GM12878 (cell line): ENCODE results near the gene GRK5. TPM values are rescaled to one million over a fixed set of nuclear protein-coding genes. Genes with fewer than 3 reads are reported as not detected.

Experiments used
- ATAC-seq: fragments of 200-7000 bp; cut with Tn5 transposase; 3 replicates; pipeline ENCODE4 v1.9.1; 2020; ENCODE audit warnings: mild to moderate bottlenecking, moderate library complexity
- BruUV-seq: library from RNA; stranded (reverse); fragments of 400-500 nt; replicated peaks from 2 replicates; lab custom pipeline; 2021; lab: Mats Ljungman, UMichigan
- CTCF ChIA-PET: fragments of 300-600 bp; sonication (Branson Sonifier 250); formaldehyde crosslinking; extraction: SDS; loops from one replicate; lab custom pipeline; 2021; ENCODE audit warnings: inconsistent platforms; lab: Yijun Ruan, JAX
- POLR2A ChIA-PET: fragments of 350-600 bp; formaldehyde crosslinking; extraction: SDS; loops from one replicate; lab custom pipeline; 2021; ENCODE audit warnings: inconsistent platforms; lab: Charles Lee
- RAD21 ChIA-PET: fragments of 300-600 bp; sonication (Branson Sonifier 250); formaldehyde crosslinking; loops from one replicate; lab custom pipeline; 2023; ENCODE audit warnings: antibody characterized with exemption; ENCODE audit not compliant: unreplicated experiment; lab: Charles Lee
- SMC1A ChIA-PET: fragments of 300-600 bp; sonication (Branson Sonifier 250); formaldehyde crosslinking; loops from one replicate; lab custom pipeline; 2023; ENCODE audit not compliant: unreplicated experiment, uncharacterized antibody; lab: Charles Lee
- DNase-seq: peaks from one replicate; pipeline ENCODE4 v3.0.0-alpha.2; 2011; ENCODE audit warnings: low read depth, low spot score
- FAIRE-seq: peaks from 3 replicates; lab custom pipeline; 2011; peaks lifted over from hg19 to GRCh38; lab: Jason Lieb, UNC
- H2AFZ ChIP-seq: 2 replicates; pipeline ENCODE4 v1.6.0; 2011; ENCODE audit warnings: low read depth, low read length, control low read depth; ENCODE audit not compliant: control insufficient read depth
- H3K27ac ChIP-seq: 2 replicates; pipeline ENCODE4 v1.5.1; 2011; ENCODE audit warnings: control low read depth; ENCODE audit not compliant: control insufficient read depth, insufficient read depth
- H3K27me3 ChIP-seq, 2 experiments: replicated peaks in 1 of 2; 2 replicates each; pipeline versions ENCODE4 v1.6.0 to v1.6.1; 2011; ENCODE audit warnings: low read length in 1 of 2; ENCODE audit not compliant: control insufficient read depth in 2 of 2, insufficient read depth in 2 of 2
- H3K36me3 ChIP-seq, 2 experiments: 2 replicates each; pipeline ENCODE4 v1.5.1; 2011; ENCODE audit warnings: low read length in 1 of 2; ENCODE audit not compliant: control insufficient read depth in 2 of 2, insufficient read depth in 2 of 2
- H3K4me1 ChIP-seq: 2 replicates; pipeline ENCODE4 v1.6.1; 2011; ENCODE audit warnings: mild to moderate bottlenecking, low read length, moderate library complexity, mixed read lengths; ENCODE audit not compliant: control insufficient read depth, insufficient read depth
- H3K4me2 ChIP-seq: 2 replicates; pipeline ENCODE4 v1.6.0; 2011; ENCODE audit warnings: control low read depth; ENCODE audit not compliant: control insufficient read depth, insufficient read depth
- H3K4me3 ChIP-seq: fragments of 200-600 bp; sonication (generic); 2 replicates; pipeline ENCODE4 v1.5.1; 2016
- H3K79me2 ChIP-seq: 2 replicates; pipeline ENCODE4 v1.6.0; 2011; ENCODE audit warnings: low read length; ENCODE audit not compliant: control insufficient read depth, insufficient read depth
- H3K9ac ChIP-seq: 2 replicates; pipeline ENCODE4 v1.8.0; 2011; ENCODE audit warnings: low read length, control low read depth, mixed read lengths; ENCODE audit not compliant: control insufficient read depth, insufficient read depth
- H3K9me3 ChIP-seq: replicated peaks from 3 replicates; pipeline ENCODE4 v1.5.1; 2011; ENCODE audit warnings: mild to moderate bottlenecking, low read length; ENCODE audit not compliant: control insufficient read depth, insufficient read depth
- H4K20me1 ChIP-seq: 2 replicates; pipeline ENCODE4 v1.6.0; 2011; ENCODE audit not compliant: control insufficient read depth, insufficient read depth
- ATF2 ChIP-seq: IDR thresholded peaks from 2 replicates; pipeline ENCODE4 v1.6.1; 2012; ENCODE audit warnings: low read length, inconsistent platforms
- BACH1 ChIP-seq: fragments of 450-650 bp; IDR thresholded peaks from 2 replicates; pipeline ENCODE4 v1.6.1; 2017; ENCODE audit warnings: mild to moderate bottlenecking, borderline replicate concordance
- CREM ChIP-seq: IDR thresholded peaks from 2 replicates; pipeline ENCODE4 v1.6.1; 2014; ENCODE audit warnings: antibody characterized with exemption, low read depth
- DPF2 ChIP-seq: fragments of 450-650 bp; IDR thresholded peaks from 2 replicates; pipeline ENCODE4 v1.6.1; 2017; ENCODE audit warnings: mild to moderate bottlenecking
- POU2F2 ChIP-seq: IDR thresholded peaks from 3 replicates; pipeline ENCODE4 v1.6.1; 2011; ENCODE audit warnings: low read depth, mild to moderate bottlenecking, low read length, borderline replicate concordance
- SMARCA5 ChIP-seq: fragments of 450-650 bp; IDR thresholded peaks from 2 replicates; pipeline ENCODE4 v1.6.1; 2017; ENCODE audit warnings: mild to moderate bottlenecking
- TAF1 ChIP-seq: IDR thresholded peaks from 2 replicates; pipeline ENCODE4 v1.6.1; 2011; ENCODE audit warnings: mild to moderate bottlenecking, low read depth, low read length, borderline replicate concordance
- USF1 ChIP-seq: IDR thresholded peaks from 2 replicates; pipeline ENCODE4 v1.6.1; 2011; ENCODE audit warnings: borderline replicate concordance, low read depth, mild to moderate bottlenecking, moderate library complexity, mixed read lengths, low read length; ENCODE audit not compliant: insufficient read depth; ENCODE audit errors: extremely low read length
- WRNIP1 ChIP-seq: IDR thresholded peaks from 2 replicates; pipeline ENCODE4 v1.6.1; 2011; ENCODE audit warnings: low read depth, low read length, improper control_type of control experiment, borderline replicate concordance
- WGBS: methylation state at CpG from one replicate; pipeline ENCODE4 v1.1.6; 2016; ENCODE audit warnings: low lambda C conversion rate; ENCODE audit not compliant: insufficient replicate concordance, insufficient coverage; ENCODE audit errors: missing lambda C conversion rate; 5-methylcytosine and 5-hydroxymethylcytosine counted together
- in situ Hi-C: fragments of 300-500 bp; cut with MboI; formaldehyde crosslinking; loops from 9 replicates; pipeline ENCODE4 v1.14.3; 2018; ENCODE audit warnings: mixed read lengths
- intact Hi-C: fragments of 100-400 bp; cut with micrococcal nuclease; formaldehyde crosslinking; loops from one replicate; pipeline ENCODE4 v1.14.2; 2022; ENCODE audit not compliant: unreplicated experiment
- polyA plus RNA-seq, 11 experiments: library from polyadenylated mRNA; depleted of rRNA in 4 of 11; unstranded in 6 of 11; stranded (reverse) in 5 of 11; fragments of >200 nt; fragmentation: Nextera tagmentation in 4 of 11; fragmentation: Illumina TruSeq in 1 of 11; extraction: Ambion mirVana in 4 of 11; extraction: Trizol in 1 of 11; gene quantifications; 1 replicate in 1 of 11; 2 replicates in 10 of 11; pipeline versions ENCODE4 v1.2.1 to v1.2.3, GENCODE V29; 2011 to 2016; ENCODE audit warnings: inconsistent platforms in 2 of 11, missing spikeins in 2 of 11, low read depth in 1 of 11
- total RNA-seq, 4 experiments: library from RNA; depleted of rRNA in 3 of 4; stranded (reverse); fragments of >200 nt in 3 of 4; fragmentation: Illumina TruSeq in 1 of 4; extraction: Trizol in 1 of 4; gene quantifications; 2 replicates each; pipeline versions ENCODE4 v1.2.1 to v1.2.3, GENCODE V29; 2013 to 2021
- TF ChIP-seq, protein P1 (sequence below): IDR thresholded peaks from 2 replicates; pipeline ENCODE4 v1.6.1; 2012; ENCODE audit warnings: improper control_type of control experiment, low read depth, low read length; ENCODE audit not compliant: insufficient replicate concordance
- TF ChIP-seq, protein P2 (sequence below): fragments of 450-650 bp; IDR thresholded peaks from 2 replicates; pipeline ENCODE4 v1.6.1; 2017; ENCODE audit warnings: mild to moderate bottlenecking

The GRK5 gene
- total and polyA plus RNA-seq, 10 of the 15 experiments (the other 5 are each of a cell fraction or from before 2014, with no cell fraction given): 0.11 to 22.1 (median 10.0) TPM

GRCh38 chr10:119217401-119217800 lies 10.0 kb downstream of the GRK5 start:
- Histone ChIP-seq H3K9ac (no peak overlapping the region), H3K4me3 (no peak overlapping the region), H3K4me1 (peaks cover 15% of the 10 kb centered on the region), H4K20me1 (no peaks in the 10 kb centered on the region), H3K36me3 (no peaks in the 10 kb centered on the region), H3K79me2 (peaks cover 19% of the 10 kb centered on the region), H2AFZ (no peak overlapping the region), H3K27ac (no peak overlapping the region), H3K4me2 (no peak overlapping the region), H3K27me3 (no peaks in the 10 kb centered on the region), H3K9me3 (no peaks in the 10 kb centered on the region)
- FAIRE-seq: no peak
- ChIA-PET RAD21 (no interaction called here), CTCF (interaction anchor here (4.1 kb wide), 1 partner anchor 8 kb away, joined by 23 read pairs; no protein-coding TSS in a partner anchor), SMC1A (no interaction called here), POLR2A (interaction anchor here (0.5 kb wide), 1 partner anchor 11 kb away, joined by 6 read pairs; no protein-coding TSS in a partner anchor)
- 87% methylated on average over 9 of the region's 9 CpGs for WGBS
- no peak for ATAC-seq
- DNase-seq: no peak
- BruUV-seq: no TSS peak
- intact Hi-C loops (no loop called here), in situ Hi-C loops (no loop called here)
- TF ChIP-seq DPF2 (no peak), POU2F2 (no peak), ATF2 (no peak), WRNIP1 (no peak), CREM (no peak), USF1 (no peak), BACH1 (no peak), TAF1 (no peak), SMARCA5 (no peak)
- TF ChIP-seq, protein P1, sequence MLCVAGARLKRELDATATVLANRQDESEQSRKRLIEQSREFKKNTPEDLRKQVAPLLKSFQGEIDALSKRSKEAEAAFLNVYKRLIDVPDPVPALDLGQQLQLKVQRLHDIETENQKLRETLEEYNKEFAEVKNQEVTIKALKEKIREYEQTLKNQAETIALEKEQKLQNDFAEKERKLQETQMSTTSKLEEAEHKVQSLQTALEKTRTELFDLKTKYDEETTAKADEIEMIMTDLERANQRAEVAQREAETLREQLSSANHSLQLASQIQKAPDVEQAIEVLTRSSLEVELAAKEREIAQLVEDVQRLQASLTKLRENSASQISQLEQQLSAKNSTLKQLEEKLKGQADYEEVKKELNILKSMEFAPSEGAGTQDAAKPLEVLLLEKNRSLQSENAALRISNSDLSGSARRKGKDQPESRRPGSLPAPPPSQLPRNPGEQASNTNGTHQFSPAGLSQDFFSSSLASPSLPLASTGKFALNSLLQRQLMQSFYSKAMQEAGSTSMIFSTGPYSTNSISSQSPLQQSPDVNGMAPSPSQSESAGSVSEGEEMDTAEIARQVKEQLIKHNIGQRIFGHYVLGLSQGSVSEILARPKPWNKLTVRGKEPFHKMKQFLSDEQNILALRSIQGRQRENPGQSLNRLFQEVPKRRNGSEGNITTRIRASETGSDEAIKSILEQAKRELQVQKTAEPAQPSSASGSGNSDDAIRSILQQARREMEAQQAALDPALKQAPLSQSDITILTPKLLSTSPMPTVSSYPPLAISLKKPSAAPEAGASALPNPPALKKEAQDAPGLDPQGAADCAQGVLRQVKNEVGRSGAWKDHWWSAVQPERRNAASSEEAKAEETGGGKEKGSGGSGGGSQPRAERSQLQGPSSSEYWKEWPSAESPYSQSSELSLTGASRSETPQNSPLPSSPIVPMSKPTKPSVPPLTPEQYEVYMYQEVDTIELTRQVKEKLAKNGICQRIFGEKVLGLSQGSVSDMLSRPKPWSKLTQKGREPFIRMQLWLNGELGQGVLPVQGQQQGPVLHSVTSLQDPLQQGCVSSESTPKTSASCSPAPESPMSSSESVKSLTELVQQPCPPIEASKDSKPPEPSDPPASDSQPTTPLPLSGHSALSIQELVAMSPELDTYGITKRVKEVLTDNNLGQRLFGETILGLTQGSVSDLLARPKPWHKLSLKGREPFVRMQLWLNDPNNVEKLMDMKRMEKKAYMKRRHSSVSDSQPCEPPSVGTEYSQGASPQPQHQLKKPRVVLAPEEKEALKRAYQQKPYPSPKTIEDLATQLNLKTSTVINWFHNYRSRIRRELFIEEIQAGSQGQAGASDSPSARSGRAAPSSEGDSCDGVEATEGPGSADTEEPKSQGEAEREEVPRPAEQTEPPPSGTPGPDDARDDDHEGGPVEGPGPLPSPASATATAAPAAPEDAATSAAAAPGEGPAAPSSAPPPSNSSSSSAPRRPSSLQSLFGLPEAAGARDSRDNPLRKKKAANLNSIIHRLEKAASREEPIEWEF: no peak
- TF ChIP-seq, protein P2, sequence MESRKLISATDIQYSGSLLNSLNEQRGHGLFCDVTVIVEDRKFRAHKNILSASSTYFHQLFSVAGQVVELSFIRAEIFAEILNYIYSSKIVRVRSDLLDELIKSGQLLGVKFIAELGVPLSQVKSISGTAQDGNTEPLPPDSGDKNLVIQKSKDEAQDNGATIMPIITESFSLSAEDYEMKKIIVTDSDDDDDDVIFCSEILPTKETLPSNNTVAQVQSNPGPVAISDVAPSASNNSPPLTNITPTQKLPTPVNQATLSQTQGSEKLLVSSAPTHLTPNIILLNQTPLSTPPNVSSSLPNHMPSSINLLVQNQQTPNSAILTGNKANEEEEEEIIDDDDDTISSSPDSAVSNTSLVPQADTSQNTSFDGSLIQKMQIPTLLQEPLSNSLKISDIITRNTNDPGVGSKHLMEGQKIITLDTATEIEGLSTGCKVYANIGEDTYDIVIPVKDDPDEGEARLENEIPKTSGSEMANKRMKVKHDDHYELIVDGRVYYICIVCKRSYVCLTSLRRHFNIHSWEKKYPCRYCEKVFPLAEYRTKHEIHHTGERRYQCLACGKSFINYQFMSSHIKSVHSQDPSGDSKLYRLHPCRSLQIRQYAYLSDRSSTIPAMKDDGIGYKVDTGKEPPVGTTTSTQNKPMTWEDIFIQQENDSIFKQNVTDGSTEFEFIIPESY: no peak
